Measurements from ENCODE around the gene AK8.

Gene AK8

GRCh38 chr9:132846918-132847515 is 31.1 kb downstream of the AK8 start:
- H3K27ac ChIP-seq (ENCODE audit: low read length), result no peak overlapping the region
- H4K20me1 ChIP-seq (ENCODE audit: insufficient read depth, low read length), result no peaks in the 10 kb centered on the region
- no peak overlapping the region for H3K4me3 ChIP-seq (ENCODE audit: low read length)
- H3K4me2 ChIP-seq (ENCODE audit: low read length), result no peak overlapping the region
- no peaks in the 10 kb centered on the region for H3K9me3 ChIP-seq (ENCODE audit: insufficient read depth, low read length)
- TF ChIP-seq CTCF (IDR thresholded peaks at IDR 0.05; ENCODE audit: low read depth, low read length) (no peak), EZH2phosphoT487 (IDR thresholded peaks at IDR 0.05; ENCODE audit: low read depth) (no peak)
- no peaks in the 10 kb centered on the region for H3K79me2 ChIP-seq (ENCODE audit: low read length)
- H3K27me3 ChIP-seq (ENCODE audit: low read depth, low read length), result no peaks in the 10 kb centered on the region
- H2AFZ ChIP-seq (ENCODE audit: low read depth, low read length), result no peak overlapping the region
- H3K4me1 ChIP-seq (ENCODE audit: low read length), result peaks cover 21% of the 10 kb centered on the region
- no peaks in the 10 kb centered on the region for H3K36me3 ChIP-seq (replicated peaks; ENCODE audit: low read depth, low read length)
- no peak overlapping the region for H3K9ac ChIP-seq (ENCODE audit: low read length)

- H3K9me3 ChIP-seq (ENCODE audit: insufficient read depth, low read length), result no peaks in the 10 kb centered on the region
- H3K4me1 ChIP-seq (ENCODE audit: low read length), result peaks cover 20% of the 10 kb centered on the region
- TF ChIP-seq EZH2phosphoT487 (IDR thresholded peaks at IDR 0.05; ENCODE audit: low read depth) (no peak), CTCF (IDR thresholded peaks at IDR 0.05; ENCODE audit: low read depth, low read length) (no peak)
- H3K36me3 ChIP-seq (replicated peaks; ENCODE audit: low read depth, low read length), result no peaks in the 10 kb centered on the region
- no peak overlapping the region for H3K4me3 ChIP-seq (ENCODE audit: low read length)
- no peaks in the 10 kb centered on the region for H3K79me2 ChIP-seq (ENCODE audit: low read length)
- H3K27ac ChIP-seq (ENCODE audit: low read length), result no peak overlapping the region
- H3K4me2 ChIP-seq (ENCODE audit: low read length), result no peak overlapping the region
- no peaks in the 10 kb centered on the region for H4K20me1 ChIP-seq (ENCODE audit: insufficient read depth, low read length)
- no peak overlapping the region for H2AFZ ChIP-seq (ENCODE audit: low read depth, low read length)
- H3K9ac ChIP-seq (ENCODE audit: low read length), result no peak overlapping the region
- H3K27me3 ChIP-seq (ENCODE audit: low read depth, low read length), result no peaks in the 10 kb centered on the region
These were observed 31.8 kb downstream of the AK8 start for GRCh38 chr9:132846109-132846917.

GRCh38 chr9:132842124-132843044 is 35.7 kb downstream of the AK8 start:
- Histone ChIP-seq H3K27me3 (ENCODE audit: low read depth, low read length) (no peaks in the 10 kb centered on the region), H4K20me1 (ENCODE audit: insufficient read depth, low read length) (no peaks in the 10 kb centered on the region), H3K4me2 (ENCODE audit: low read length) (no peak overlapping the region), H3K9ac (ENCODE audit: low read length) (no peak overlapping the region), H2AFZ (ENCODE audit: low read depth, low read length) (no peak overlapping the region), H3K4me1 (ENCODE audit: low read length) (no peaks in the 10 kb centered on the region), H3K9me3 (ENCODE audit: insufficient read depth, low read length) (no peaks in the 10 kb centered on the region), H3K36me3 (replicated peaks; ENCODE audit: low read depth, low read length) (no peaks in the 10 kb centered on the region), H3K4me3 (ENCODE audit: low read length) (no peak overlapping the region), H3K79me2 (ENCODE audit: low read length) (no peaks in the 10 kb centered on the region), H3K27ac (ENCODE audit: low read length) (no peak overlapping the region)
- no peak for TF ChIP-seq EZH2phosphoT487 (IDR thresholded peaks at IDR 0.05; ENCODE audit: low read depth)
- no peak for TF ChIP-seq CTCF (IDR thresholded peaks at IDR 0.05; ENCODE audit: low read depth, low read length)

- Histone ChIP-seq H3K4me3 (ENCODE audit: low read length) (no peak overlapping the region), H3K27me3 (ENCODE audit: low read depth, low read length) (no peaks in the 10 kb centered on the region), H3K27ac (ENCODE audit: low read length) (no peak overlapping the region), H3K9ac (ENCODE audit: low read length) (no peak overlapping the region), H3K79me2 (ENCODE audit: low read length) (no peaks in the 10 kb centered on the region), H3K36me3 (replicated peaks; ENCODE audit: low read depth, low read length) (no peaks in the 10 kb centered on the region), H3K4me1 (ENCODE audit: low read length) (no peaks in the 10 kb centered on the region), H2AFZ (ENCODE audit: low read depth, low read length) (no peak overlapping the region), H3K4me2 (ENCODE audit: low read length) (no peak overlapping the region), H3K9me3 (ENCODE audit: insufficient read depth, low read length) (no peaks in the 10 kb centered on the region), H4K20me1 (ENCODE audit: insufficient read depth, low read length) (no peaks in the 10 kb centered on the region)
- TF ChIP-seq CTCF (IDR thresholded peaks at IDR 0.05; ENCODE audit: low read depth, low read length) (no peak), EZH2phosphoT487 (IDR thresholded peaks at IDR 0.05; ENCODE audit: low read depth) (no peak)
These were observed 37.1 kb downstream of the AK8 start for GRCh38 chr9:132840980-132841379.

All from OCI-LY3 (cell line).